Mesenchymal stem cell (in vitro differentiated cells and primary cell): ENCODE measurements around the gene HMGXB4.

ENCODE experiments used
- DNase-seq: peaks from one replicate; pipeline ENCODE4 v3.0.0-alpha.2; 2013
- H2AFZ ChIP-seq: one replicate; pipeline ENCODE4 v1.6.1; 2013; ENCODE audit warnings: low read depth, mild to moderate bottlenecking, control low read depth, inconsistent platforms, low read length, moderate library complexity
- H2AK5ac ChIP-seq: 2 replicates; pipeline ENCODE4 v1.6.1; 2013; ENCODE audit warnings: low read length, moderate library complexity, mild to moderate bottlenecking, inconsistent platforms; ENCODE audit not compliant: severe bottlenecking
- H2BK120ac ChIP-seq: one replicate; pipeline ENCODE4 v1.6.1; 2013; ENCODE audit warnings: low read depth, mild to moderate bottlenecking, inconsistent platforms, low read length, moderate library complexity
- H2BK12ac ChIP-seq, 2 experiments: one replicate each; pipeline ENCODE4 v1.6.1; 2013; ENCODE audit warnings: inconsistent platforms in 2 of 2, low read length in 2 of 2, mild to moderate bottlenecking in 2 of 2, moderate library complexity in 2 of 2, control low read depth in 1 of 2
- H2BK15ac ChIP-seq: one replicate; pipeline ENCODE4 v1.6.1; 2013; ENCODE audit warnings: mild to moderate bottlenecking, low read depth, inconsistent platforms; ENCODE audit not compliant: poor library complexity, severe bottlenecking
- H2BK5ac ChIP-seq: 2 replicates; pipeline ENCODE4 v1.6.1; 2013; ENCODE audit warnings: low read depth, mild to moderate bottlenecking, low read length, control low read depth, inconsistent platforms; ENCODE audit not compliant: poor library complexity, severe bottlenecking
- H3K14ac ChIP-seq, 2 experiments: one replicate each; pipeline ENCODE4 v1.6.1; 2013; ENCODE audit warnings: inconsistent platforms in 2 of 2, low read length in 2 of 2, control low read depth in 1 of 2, mild to moderate bottlenecking in 1 of 2, moderate library complexity in 1 of 2
- H3K18ac ChIP-seq, 2 experiments: one replicate each; pipeline ENCODE4 v1.6.1; 2013; ENCODE audit warnings: inconsistent platforms in 2 of 2, low read length in 2 of 2, control low read depth in 1 of 2, low read depth in 1 of 2, mild to moderate bottlenecking in 1 of 2
- H3K23ac ChIP-seq, 2 experiments: one replicate each; pipeline ENCODE4 v1.6.1; 2013; ENCODE audit warnings: inconsistent platforms in 2 of 2, low read length in 2 of 2, mild to moderate bottlenecking in 2 of 2, moderate library complexity in 2 of 2, control low read depth in 1 of 2
- H3K27ac ChIP-seq: 2 replicates; pipeline ENCODE4 v1.5.1; 2013; ENCODE audit warnings: mild to moderate bottlenecking, moderate library complexity, low read length, control low read depth, inconsistent platforms; ENCODE audit not compliant: poor library complexity, severe bottlenecking
- H3K27me3 ChIP-seq, 2 experiments: 2 replicates each; pipeline versions ENCODE4 v1.6.1 to v1.7.0; 2013; ENCODE audit warnings: low read length in 2 of 2, mild to moderate bottlenecking in 2 of 2, moderate library complexity in 2 of 2, control low read depth in 1 of 2, inconsistent platforms in 1 of 2; ENCODE audit not compliant: control insufficient read depth in 1 of 2, insufficient read depth in 1 of 2
- H3K36me3 ChIP-seq, 2 experiments: 2 replicates each; pipeline versions ENCODE4 v1.6.1 to v1.7.0; 2013; ENCODE audit warnings: low read length in 2 of 2, control low read depth in 1 of 2, inconsistent platforms in 1 of 2, low read depth in 1 of 2, mild to moderate bottlenecking in 1 of 2; ENCODE audit not compliant: insufficient read depth in 2 of 2, control insufficient read depth in 1 of 2
- H3K4ac ChIP-seq, 2 experiments: one replicate each; pipeline ENCODE4 v1.6.1; 2013; ENCODE audit warnings: inconsistent platforms in 2 of 2, low read length in 2 of 2, mild to moderate bottlenecking in 2 of 2, moderate library complexity in 2 of 2, control low read depth in 1 of 2, low read depth in 1 of 2
- H3K4me1 ChIP-seq: 2 replicates; pipeline ENCODE4 v1.6.1; 2013; ENCODE audit warnings: low read depth, low read length, control low read depth; ENCODE audit not compliant: control insufficient read depth, insufficient read depth
- H3K4me2 ChIP-seq: 2 replicates; pipeline ENCODE4 v1.6.1; 2013; ENCODE audit warnings: low read length, mild to moderate bottlenecking, inconsistent platforms; ENCODE audit not compliant: poor library complexity, severe bottlenecking
- H3K4me3 ChIP-seq, 2 experiments: 2 replicates each; pipeline versions ENCODE4 v1.5.1 to v1.7.0; 2013; ENCODE audit warnings: low read length in 2 of 2, mild to moderate bottlenecking in 2 of 2, control low read depth in 1 of 2, low read depth in 1 of 2; ENCODE audit not compliant: insufficient read depth in 1 of 2
- H3K79me1 ChIP-seq: replicated peaks from 2 replicates; pipeline ENCODE4 v1.6.1; 2013; ENCODE audit warnings: mild to moderate bottlenecking, control low read depth, low read length, inconsistent platforms; ENCODE audit not compliant: poor library complexity, severe bottlenecking
- H3K9ac ChIP-seq: 2 replicates; pipeline ENCODE4 v1.7.0; 2013; ENCODE audit warnings: mild to moderate bottlenecking, low read length, moderate library complexity
- H3K9me3 ChIP-seq: 2 replicates; pipeline ENCODE4 v1.7.0; 2013; ENCODE audit warnings: mild to moderate bottlenecking, low read length; ENCODE audit not compliant: control insufficient read depth
- H4K8ac ChIP-seq: one replicate; pipeline ENCODE4 v1.6.1; 2013; ENCODE audit warnings: inconsistent platforms, mild to moderate bottlenecking, low read length, moderate library complexity
- H4K91ac ChIP-seq: one replicate; pipeline ENCODE4 v1.6.1; 2013; ENCODE audit warnings: mild to moderate bottlenecking, low read length, inconsistent platforms
- WGBS: methylation state at CpG from one replicate; pipeline ENCODE4 v1.1.7; 2013; ENCODE audit warnings: mixed read lengths; 5-methylcytosine and 5-hydroxymethylcytosine counted together

Gene HMGXB4

GRCh38 chr22:35330258-35330861 is 73.1 kb downstream of the HMGXB4 start:
- peak overlapping the region; percentile 6 to 12 for H2BK12ac ChIP-seq

GRCh38 chr22:35332278-35332677 is 75.0 kb downstream of the HMGXB4 start:
- Histone ChIP-seq H2BK120ac (no peak overlapping the region), H3K4me3 (no peak overlapping the region), H3K9ac (no peak overlapping the region), H4K91ac (peak overlapping the region; percentile 41), H3K18ac (no peak overlapping the region), H3K14ac (no peak overlapping the region), H2BK15ac (no peak overlapping the region), H3K4me2 (no peak overlapping the region), H2AFZ (no peak overlapping the region), H3K23ac (no peak overlapping the region), H3K27ac (no peak overlapping the region), H3K9me3 (no peaks in the 10 kb centered on the region), H4K8ac (no peak overlapping the region), H3K79me1 (peaks cover 2% of the 10 kb centered on the region), H3K4ac (no peak overlapping the region), H2BK12ac (no peak overlapping the region), H2AK5ac (no peak overlapping the region), H2BK5ac (no peak overlapping the region), H3K4me1 (peaks cover 14% of the 10 kb centered on the region), H3K27me3 (no peaks in the 10 kb centered on the region), H3K36me3 (peaks cover 89 to 93% of the 10 kb centered on the region in 2 experiments)
- DNase-seq, result no peak
- WGBS, result 87% methylated on average over 6 of the region's 6 CpGs

More at GRCh38 chr22:35330258-35330861, 73.1 kb downstream of the HMGXB4 start:
- H2AK5ac ChIP-seq, result no peak overlapping the region
- peaks cover 2% of the 10 kb centered on the region for H3K79me1 ChIP-seq
- H2BK15ac ChIP-seq, result peak overlapping the region; percentile 1
- peak overlapping the region; percentile 97 for H4K91ac ChIP-seq
- H3K4ac ChIP-seq, result peak overlapping the region in 1 of 2 experiments; percentile 22
- H3K9ac ChIP-seq, result peak overlapping the region; percentile 68
- H3K9me3 ChIP-seq, result no peaks in the 10 kb centered on the region
- H4K8ac ChIP-seq, result peak overlapping the region; percentile 88
- peaks cover 78 to 94% of the 10 kb centered on the region in 2 experiments for H3K36me3 ChIP-seq
- no peak overlapping the region for H3K27ac ChIP-seq
- H3K27me3 ChIP-seq, result no peaks in the 10 kb centered on the region
- peak overlapping the region; percentile 20 for H2BK120ac ChIP-seq
- no peak overlapping the region for H3K14ac ChIP-seq
- H2BK5ac ChIP-seq, result no peak overlapping the region
- WGBS, result 9% methylated on average over 16 of the region's 16 CpGs
- H3K4me2 ChIP-seq, result no peak overlapping the region
- peak; percentile 94 for DNase-seq
- no peak overlapping the region for H3K4me3 ChIP-seq
- H3K18ac ChIP-seq, result peak overlapping the region; percentile 26 to 88
- H3K4me1 ChIP-seq, result peaks cover 11% of the 10 kb centered on the region
- H3K23ac ChIP-seq, result peak overlapping the region in 1 of 2 experiments; percentile 75
- no peak overlapping the region for H2AFZ ChIP-seq

DNA sequence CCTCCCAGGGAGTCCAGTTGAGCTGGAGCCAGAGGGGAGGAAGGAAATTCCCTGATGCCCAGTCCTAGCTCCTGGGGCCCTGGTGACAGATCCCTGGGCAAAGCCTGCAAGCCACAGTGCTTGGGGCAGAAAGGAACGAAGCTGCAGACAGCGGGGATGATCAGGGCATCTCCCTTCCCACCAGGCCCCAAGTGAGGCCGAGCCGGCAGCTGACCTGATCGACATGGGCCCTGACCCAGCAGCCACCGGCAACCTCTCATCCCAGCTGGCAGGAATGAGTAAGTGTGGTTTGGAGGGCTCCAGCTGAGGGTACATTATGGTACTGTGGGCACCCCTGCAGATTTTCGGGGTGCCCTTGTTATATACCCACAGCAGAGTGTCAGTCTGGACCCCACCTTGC is 75.9 kb downstream of the HMGXB4 start:
- no peak overlapping the region for H2AFZ ChIP-seq
- no peak overlapping the region for H3K23ac ChIP-seq
- no peak overlapping the region for H2AK5ac ChIP-seq
- H3K18ac ChIP-seq, result no peak overlapping the region
- no peak overlapping the region for H3K14ac ChIP-seq
- no peak overlapping the region for H3K9ac ChIP-seq
- WGBS, result 92% methylated on average over 7 of the region's 7 CpGs
- no peak overlapping the region for H3K4me2 ChIP-seq
- H3K27me3 ChIP-seq, result no peaks in the 10 kb centered on the region
- peaks cover 88 to 93% of the 10 kb centered on the region in 2 experiments for H3K36me3 ChIP-seq
- H3K4me3 ChIP-seq, result no peak overlapping the region
- no peak overlapping the region for H4K91ac ChIP-seq
- H4K8ac ChIP-seq, result no peak overlapping the region
- H2BK15ac ChIP-seq, result no peak overlapping the region
- H2BK120ac ChIP-seq, result no peak overlapping the region
- no peak overlapping the region for H2BK5ac ChIP-seq
- peaks cover 14% of the 10 kb centered on the region for H3K4me1 ChIP-seq
- H3K9me3 ChIP-seq, result no peaks in the 10 kb centered on the region
- no peak for DNase-seq
- H2BK12ac ChIP-seq, result no peak overlapping the region
- H3K4ac ChIP-seq, result no peak overlapping the region
- no peaks in the 10 kb centered on the region for H3K79me1 ChIP-seq
- no peak overlapping the region for H3K27ac ChIP-seq

GRCh38 chr22:35334004-35334403 is 76.7 kb downstream of the HMGXB4 start:
- Histone ChIP-seq H3K18ac (no peak overlapping the region), H2BK120ac (no peak overlapping the region), H4K91ac (no peak overlapping the region), H2BK12ac (peak overlapping the region in 1 of 2 experiments; percentile 24), H3K27me3 (no peaks in the 10 kb centered on the region), H2AK5ac (no peak overlapping the region), H3K4me1 (peaks cover 14% of the 10 kb centered on the region), H2AFZ (no peak overlapping the region), H2BK15ac (no peak overlapping the region), H4K8ac (no peak overlapping the region), H3K9me3 (no peaks in the 10 kb centered on the region), H3K4ac (no peak overlapping the region), H3K14ac (no peak overlapping the region), H3K9ac (no peak overlapping the region), H3K79me1 (no peaks in the 10 kb centered on the region), H3K4me2 (no peak overlapping the region), H3K23ac (no peak overlapping the region), H3K4me3 (no peak overlapping the region), H3K27ac (no peak overlapping the region), H3K36me3 (peaks cover 89 to 93% of the 10 kb centered on the region in 2 experiments), H2BK5ac (no peak overlapping the region)
- WGBS, result 90% methylated on average over 9 of the region's 9 CpGs
- no peak for DNase-seq
